NCI-H2227 (cell line): Measurements from ENCODE around the gene PSMD5.
"Not testable (repeated sequence)": the region's sequence is repeated elsewhere in the genome, so short reads cannot be mapped to it uniquely, and the experiment has no call there.

Experiments
- DNase-seq: peaks from one replicate; lab custom pipeline; 2025; ENCODE audit not compliant: unreplicated experiment; lab: John Stamatoyannopoulos, UW

PSMD5 gene

GRCh38 chr9:120807607-120808379 lies 34.9 kb downstream of the PSMD5 start:
- no peak for DNase-seq

- DNase-seq = not testable (repeated sequence)
Measured at GRCh38 chr9:120804784-120805363, 37.8 kb downstream of the PSMD5 start.

GRCh38 chr9:120801441-120801840 lies 41.3 kb downstream of the PSMD5 start:
- DNase-seq = no peak

GRCh38 chr9:120792898-120793765 lies 49.6 kb downstream of the PSMD5 start, which contains the start of gene FBXW2:
Gene FBXW2 (minus strand): TSS chr9:120793416. CDS start chr9:120788258, 5,158 bp downstream.
- peak; percentile 91 for DNase-seq

GRCh38 chr9:120791161-120791560 lies 51.6 kb downstream of the PSMD5 start:
- DNase-seq = no peak

GRCh38 chr9:120787933-120788332 lies 54.8 kb downstream of the PSMD5 start:
- no peak for DNase-seq

- DNase-seq = no peak
Measured at GRCh38 chr9:120783602-120784047, 59.1 kb downstream of the PSMD5 start.

- no peak for DNase-seq
Measured at GRCh38 chr9:120781236-120781635, 61.5 kb downstream of the PSMD5 start.

GRCh38 chr9:120780367-120780766 lies 62.4 kb downstream of the PSMD5 start:
- DNase-seq = no peak

GRCh38 chr9:120779227-120779626 lies 63.5 kb downstream of the PSMD5 start:
- no peak for DNase-seq

- no peak for DNase-seq
Measured at GRCh38 chr9:120778758-120779157, 64.0 kb downstream of the PSMD5 start.

- DNase-seq = no peak
Measured at GRCh38 chr9:120777229-120777628, 65.5 kb downstream of the PSMD5 start.

- DNase-seq = no peak
Measured at GRCh38 chr9:120776788-120777187, 65.9 kb downstream of the PSMD5 start.

GRCh38 chr9:120775859-120776258 lies 66.9 kb downstream of the PSMD5 start:
- DNase-seq = no peak

- DNase-seq = no peak
Measured at GRCh38 chr9:120774719-120775118, 68.0 kb downstream of the PSMD5 start.

GRCh38 chr9:120773256-120773655 lies 69.5 kb downstream of the PSMD5 start:
- no peak for DNase-seq

- no peak for DNase-seq
Measured at GRCh38 chr9:120770931-120771330, 71.8 kb downstream of the PSMD5 start.

- no peak for DNase-seq
Measured at GRCh38 chr9:120768886-120769285, 73.8 kb downstream of the PSMD5 start.

- no peak for DNase-seq
Measured at GRCh38 chr9:120768247-120768646, 74.5 kb downstream of the PSMD5 start.

- DNase-seq = no peak
Measured at GRCh38 chr9:120767451-120767850, 75.3 kb downstream of the PSMD5 start.
